ENCODE measurements around the gene SMO.

DNA sequence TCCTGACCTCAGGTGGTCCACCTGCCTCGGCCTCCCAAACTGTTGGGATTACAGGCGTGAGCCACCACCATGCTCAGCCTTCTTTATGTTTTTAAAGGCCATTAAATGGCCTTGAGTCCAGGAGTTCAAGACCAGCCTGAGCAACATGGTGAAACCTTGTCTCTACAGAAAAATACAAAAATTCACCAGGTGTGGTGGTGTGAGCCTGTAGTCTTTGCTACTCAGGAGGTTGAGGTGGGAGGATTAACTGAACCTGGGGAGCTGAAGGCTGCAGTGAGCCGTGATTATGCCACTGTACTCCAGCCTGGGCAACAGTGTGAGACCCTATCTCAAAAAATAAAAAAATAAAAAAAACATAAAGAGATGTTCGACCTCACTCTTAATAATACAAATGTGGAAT, 11.0 kb downstream of the SMO start:
- TF ChIP-seq, protein P1, sequence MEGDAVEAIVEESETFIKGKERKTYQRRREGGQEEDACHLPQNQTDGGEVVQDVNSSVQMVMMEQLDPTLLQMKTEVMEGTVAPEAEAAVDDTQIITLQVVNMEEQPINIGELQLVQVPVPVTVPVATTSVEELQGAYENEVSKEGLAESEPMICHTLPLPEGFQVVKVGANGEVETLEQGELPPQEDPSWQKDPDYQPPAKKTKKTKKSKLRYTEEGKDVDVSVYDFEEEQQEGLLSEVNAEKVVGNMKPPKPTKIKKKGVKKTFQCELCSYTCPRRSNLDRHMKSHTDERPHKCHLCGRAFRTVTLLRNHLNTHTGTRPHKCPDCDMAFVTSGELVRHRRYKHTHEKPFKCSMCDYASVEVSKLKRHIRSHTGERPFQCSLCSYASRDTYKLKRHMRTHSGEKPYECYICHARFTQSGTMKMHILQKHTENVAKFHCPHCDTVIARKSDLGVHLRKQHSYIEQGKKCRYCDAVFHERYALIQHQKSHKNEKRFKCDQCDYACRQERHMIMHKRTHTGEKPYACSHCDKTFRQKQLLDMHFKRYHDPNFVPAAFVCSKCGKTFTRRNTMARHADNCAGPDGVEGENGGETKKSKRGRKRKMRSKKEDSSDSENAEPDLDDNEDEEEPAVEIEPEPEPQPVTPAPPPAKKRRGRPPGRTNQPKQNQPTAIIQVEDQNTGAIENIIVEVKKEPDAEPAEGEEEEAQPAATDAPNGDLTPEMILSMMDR (conservative IDR thresholded peaks at IDR 0.05 in 1 of 2, IDR thresholded peaks at IDR 0.05 in 1 of 2; ENCODE audit: low read depth in 1 of 2, low read length in 2 of 2) = no peak
- TF ChIP-seq EZH2 (IDR thresholded peaks at IDR 0.05; ENCODE audit: low read length, missing control alignments) = no peak

All from fibroblast of lung (primary cell).